Left cardiac atrium (tissue), 4 donors: ENCODE results near the gene RANBP3. TPM values are rescaled to one million over a fixed set of nuclear protein-coding genes. Genes with fewer than 3 reads are reported as not detected.
A peak's percentile ranks its signal among the peaks of the same experiment; 100 is the strongest.

ENCODE experiments used
- ATAC-seq, 2 donors: fragments of 200-7000 bp; cut with Tn5 transposase; one replicate each; pipeline ENCODE4 v1.9.1; 2020; ENCODE audit warnings: mild to moderate bottlenecking in 2 of 2, moderate library complexity in 2 of 2
- DNase-seq: peaks from one replicate; pipeline ENCODE4 v3.0.0-alpha.2; 2020
- intact Hi-C, 2 donors: fragments of 100-400 bp; cut with DNase I; formaldehyde crosslinking; loops; one replicate each; pipeline versions ENCODE4 v1.14.1 to v1.15.1; 2022 to 2023
- total RNA-seq, 2 donors: library from RNA; stranded (reverse); fragmentation: NEBNext Ultra II Directional; extraction: Animal tissue kit (Norgen Biotek cat#: 25700); gene quantifications; one replicate each; pipeline ENCODE4 v1.2.1, GENCODE V29; 2021
- donor health status: DM: no; HTN: yes; CAD: no.
- donor health status: DM: no; HTN: yes; CAD: no; lungs with severe emphysema.
- donor health status: DM: yes; HTN: yes; CAD: no.
- donor health status: Dilated cardiomyopathy.

Gene RANBP3
- total RNA-seq, 2 donors from 2014 or later: 44.7 to 52.7 TPM

DNA sequence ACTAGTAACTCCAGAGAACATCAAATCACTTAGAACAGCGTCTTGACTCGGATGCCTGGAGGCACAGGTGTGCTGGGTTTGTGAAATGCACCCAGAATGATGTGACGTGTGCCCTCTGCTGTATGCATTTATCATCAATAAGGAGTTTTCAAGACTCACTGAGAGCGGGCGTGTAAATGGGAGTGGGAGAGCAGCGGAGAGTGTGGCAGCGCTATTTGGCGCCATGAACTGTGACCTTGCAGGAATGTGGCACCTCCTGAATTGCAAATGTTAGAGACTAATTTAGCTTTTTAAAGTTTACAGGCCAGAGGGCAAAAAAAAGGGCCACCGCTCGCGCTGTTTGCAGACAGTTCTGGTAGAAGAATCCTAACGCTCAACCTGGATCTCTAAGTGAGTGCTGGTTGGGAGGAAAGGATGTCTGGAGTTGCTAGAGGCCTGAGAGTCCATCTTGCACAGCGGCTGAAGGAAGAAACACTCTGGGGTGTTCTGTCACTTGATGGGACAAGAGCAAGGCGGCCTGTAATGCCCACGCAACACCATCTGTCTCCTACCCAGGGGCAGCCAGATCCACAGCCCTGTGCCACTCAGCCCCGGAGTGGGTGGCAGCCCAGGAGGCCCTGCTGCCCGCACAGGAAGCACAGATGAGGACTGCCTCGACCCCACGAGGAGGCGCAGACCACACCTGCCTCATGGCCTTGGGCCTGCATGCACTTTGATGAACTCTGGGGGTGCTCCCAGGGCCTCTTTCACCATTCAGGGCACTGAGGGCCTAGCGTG is 19.7 kb downstream of the RANBP3 start:
- ATAC-seq (no peak), DNase-seq (no peak)
- intact Hi-C loops: no loop called here

DNA sequence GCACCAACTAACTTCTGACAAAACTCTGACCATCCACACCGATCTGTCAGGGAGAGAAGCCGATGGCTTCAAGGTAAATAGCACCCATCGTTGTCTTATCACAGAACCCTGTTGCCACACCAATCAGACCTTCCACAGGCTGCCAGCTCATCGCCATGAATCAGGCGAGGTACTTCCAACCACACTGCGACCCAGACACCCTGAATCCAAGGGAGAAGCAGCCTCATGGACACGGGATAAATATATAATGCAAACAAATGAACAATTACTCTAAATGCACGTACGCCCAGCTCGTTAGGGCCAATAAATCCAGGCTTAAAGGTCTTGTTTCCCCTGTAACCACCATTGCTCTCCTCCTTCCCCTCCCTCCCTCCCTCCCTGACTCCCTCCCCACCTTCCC is 20.8 kb downstream of the RANBP3 start:
- ATAC-seq (no peak), DNase-seq (no peak)
- intact Hi-C loops: no loop called here

DNA sequence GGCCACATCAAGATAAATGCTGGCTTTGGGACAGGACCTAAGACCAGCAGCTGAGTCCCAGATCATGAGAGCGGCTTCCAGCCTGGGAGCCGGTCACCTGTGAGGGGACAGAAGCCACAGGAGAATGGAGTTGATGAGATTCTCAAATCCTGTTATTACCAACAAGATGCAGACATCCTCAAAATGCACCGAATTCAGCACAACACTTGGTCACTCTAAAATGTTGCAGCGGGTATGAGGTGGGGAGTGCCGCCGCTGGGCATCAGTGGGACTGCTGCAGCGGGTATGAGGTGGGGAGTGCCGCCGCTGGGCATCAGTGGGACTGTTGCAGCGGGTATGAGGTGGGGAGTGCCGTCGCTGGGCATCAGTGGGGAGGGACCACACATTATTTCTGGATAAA is 21.2 kb downstream of the RANBP3 start:
- no peak for DNase-seq
- intact Hi-C loops: no loop called here

DNA sequence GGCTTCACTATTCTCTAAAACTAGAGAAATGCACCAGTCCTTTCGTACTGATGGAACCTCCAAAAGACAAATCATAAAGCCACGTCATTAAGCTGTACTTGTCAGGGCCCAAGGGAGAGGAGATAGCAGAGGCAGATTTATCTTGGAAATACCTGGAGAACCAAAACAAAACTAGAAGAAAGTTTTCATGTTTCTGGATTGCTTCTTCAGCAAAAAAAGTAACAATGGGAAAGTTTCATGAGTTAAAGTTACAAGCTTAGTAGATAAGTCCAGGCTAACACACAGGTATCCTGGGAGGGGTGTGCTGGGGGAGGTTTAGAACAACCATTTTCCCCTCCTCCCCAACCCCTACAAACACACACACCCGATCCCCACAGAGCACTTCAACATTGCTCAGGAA is 21.6 kb downstream of the RANBP3 start:
- ATAC-seq (no peak), DNase-seq (no peak)
- intact Hi-C loops: no loop called here

More for the DNA sequence above, 21.2 kb downstream of the RANBP3 start:
- no peak for ATAC-seq

DNA sequence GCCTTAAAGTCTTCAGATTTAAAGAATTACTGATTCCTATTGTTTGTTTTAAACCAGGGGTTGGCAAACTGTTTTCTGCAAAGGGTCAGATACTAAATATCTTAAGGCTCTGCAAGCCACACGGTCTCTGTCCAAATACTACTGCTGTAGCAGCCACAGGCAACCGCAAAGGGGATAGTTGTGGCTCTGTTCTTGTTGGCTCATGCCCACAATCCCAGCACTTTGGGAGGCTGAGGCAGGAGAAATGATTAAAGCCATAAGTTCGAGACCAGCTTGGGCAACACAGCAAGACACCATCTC is 22.4 kb downstream of the RANBP3 start:
- no peak for ATAC-seq
- intact Hi-C loops: no loop called here
- DNase-seq: no peak

DNA sequence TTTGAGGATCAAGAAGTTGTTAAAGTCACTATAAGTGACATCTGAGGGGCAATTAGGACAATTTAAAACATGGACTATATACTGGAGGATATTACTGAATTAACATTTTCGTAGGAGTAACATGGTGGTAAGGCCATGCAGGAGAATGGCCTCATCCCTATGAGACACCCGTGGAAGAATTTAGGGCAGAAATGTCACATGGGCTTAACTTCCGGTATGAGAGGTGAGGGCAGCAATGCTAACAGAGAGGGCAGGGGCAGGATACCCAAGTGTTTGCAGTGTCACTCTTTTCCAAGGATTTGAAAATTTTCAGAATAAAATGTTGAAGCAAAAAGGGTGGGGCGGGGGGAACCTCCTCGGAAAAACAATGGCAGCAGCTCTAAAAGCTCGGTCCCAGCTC is 23.6 kb downstream of the RANBP3 start:
- intact Hi-C loops: loop anchor here in 1 of 2 donors (5.0 kb wide), 1 partner anchor 42 kb away; the partner anchor contains the start of gene CAPS
- no peak for DNase-seq
- no peak for ATAC-seq

DNA sequence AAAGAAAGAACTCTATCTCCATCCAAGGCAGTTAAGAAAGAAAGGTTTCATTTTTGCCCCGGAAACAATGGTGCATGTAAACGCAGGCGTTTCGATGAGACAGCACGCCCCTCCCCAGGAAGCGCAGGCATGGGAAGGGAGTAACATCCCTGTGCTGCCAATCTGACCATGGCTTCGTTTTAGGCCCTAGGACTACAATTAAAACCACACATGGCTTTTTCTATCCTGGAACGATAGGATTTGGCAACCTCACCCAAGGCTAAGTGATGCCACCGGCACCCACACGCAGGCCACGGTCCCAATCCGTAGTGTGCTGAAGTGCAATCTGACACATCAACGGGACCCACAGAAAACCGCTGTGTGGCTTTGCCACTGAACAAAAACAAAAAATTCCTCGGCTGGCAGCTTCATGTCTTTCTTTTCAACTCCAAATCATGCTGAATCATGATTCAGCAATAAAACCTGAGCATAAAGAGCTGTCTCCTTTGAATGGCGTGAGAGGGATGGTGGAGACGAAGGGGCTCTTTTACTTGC is 24.2 kb downstream of the RANBP3 start:
- peak; percentile 3 to 14 for ATAC-seq
- intact Hi-C loops: loop anchor here in 1 of 2 donors (5.0 kb wide), 1 partner anchor 41 kb away; the partner anchor contains the start of gene CAPS

DNA sequence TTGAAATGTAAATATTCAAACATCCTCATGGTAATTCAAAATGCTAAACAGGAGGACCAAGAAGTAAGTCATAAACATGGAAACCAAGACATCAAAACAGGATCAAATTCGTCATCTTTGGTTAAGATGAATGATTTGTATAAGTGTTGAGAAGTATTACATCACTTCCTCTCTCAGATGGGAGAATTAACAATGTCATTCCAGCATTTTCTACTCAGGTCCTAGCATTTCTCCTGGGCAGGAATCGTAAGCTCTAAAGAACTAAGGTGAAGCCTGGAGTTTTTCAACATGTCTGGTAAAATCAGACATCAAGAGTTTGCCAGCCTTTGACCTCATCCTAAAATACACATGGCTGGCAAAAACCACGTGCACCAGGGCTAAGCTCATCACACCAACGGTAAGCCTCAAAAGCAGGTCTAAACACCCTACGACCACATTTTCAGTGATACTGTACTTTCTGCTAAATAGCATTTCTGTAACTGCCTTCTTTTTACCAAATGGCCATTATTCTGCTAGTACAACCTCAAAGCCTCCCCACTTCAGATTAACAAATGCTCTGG is 24.8 kb downstream of the RANBP3 start:
- no peak for DNase-seq
- intact Hi-C loops: loop anchor here in 1 of 2 donors (5.0 kb wide), 1 partner anchor 41 kb away; the partner anchor contains the start of gene CAPS
- ATAC-seq: no peak

More for the DNA sequence above, 24.2 kb downstream of the RANBP3 start:
- no peak for DNase-seq

DNA sequence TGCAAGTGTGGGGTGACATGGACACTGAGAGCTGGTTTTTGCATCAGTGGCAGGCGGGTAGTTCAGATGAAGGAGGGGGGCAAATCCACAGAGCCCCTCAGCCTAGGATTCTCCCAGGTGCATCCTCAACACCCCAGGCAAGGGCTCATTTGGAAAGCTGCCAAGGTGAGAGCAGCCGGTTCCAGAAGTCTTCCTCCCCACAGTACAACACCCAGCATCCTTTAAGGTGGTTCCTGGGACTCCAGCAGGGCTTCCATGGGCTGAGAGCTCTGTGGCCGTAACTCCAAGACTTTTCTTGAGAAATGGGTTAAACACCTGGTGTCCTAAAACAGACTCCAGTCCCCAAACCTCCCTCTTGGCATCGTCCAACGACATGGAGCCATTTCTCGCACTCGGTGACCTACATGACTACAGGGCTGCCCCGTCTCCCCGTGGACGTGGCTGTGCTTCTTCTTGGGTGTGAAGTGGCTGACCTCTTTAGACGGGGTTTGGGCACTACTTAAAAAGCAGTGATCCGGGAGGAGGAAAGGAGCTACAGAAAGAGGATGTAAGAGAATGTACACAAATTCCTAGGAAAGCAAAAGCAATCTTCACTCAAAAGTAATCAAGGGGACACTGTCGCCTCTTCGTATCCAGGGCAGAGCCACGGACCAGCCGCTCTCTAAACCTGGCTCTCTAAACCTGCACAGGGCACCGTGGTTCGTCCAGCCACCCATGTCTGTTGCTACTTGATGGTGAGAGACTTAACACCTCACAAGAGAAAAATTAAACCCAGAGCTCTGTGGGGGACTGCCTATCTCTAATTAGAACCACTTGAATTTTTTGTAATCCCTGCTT is 25.5 kb downstream of the RANBP3 start:
- DNase-seq (no peak), ATAC-seq (no peak)
- intact Hi-C loops: loop anchor here in 1 of 2 donors (5.0 kb wide), 1 partner anchor 40 kb away; the partner anchor contains the start of gene CAPS

DNA sequence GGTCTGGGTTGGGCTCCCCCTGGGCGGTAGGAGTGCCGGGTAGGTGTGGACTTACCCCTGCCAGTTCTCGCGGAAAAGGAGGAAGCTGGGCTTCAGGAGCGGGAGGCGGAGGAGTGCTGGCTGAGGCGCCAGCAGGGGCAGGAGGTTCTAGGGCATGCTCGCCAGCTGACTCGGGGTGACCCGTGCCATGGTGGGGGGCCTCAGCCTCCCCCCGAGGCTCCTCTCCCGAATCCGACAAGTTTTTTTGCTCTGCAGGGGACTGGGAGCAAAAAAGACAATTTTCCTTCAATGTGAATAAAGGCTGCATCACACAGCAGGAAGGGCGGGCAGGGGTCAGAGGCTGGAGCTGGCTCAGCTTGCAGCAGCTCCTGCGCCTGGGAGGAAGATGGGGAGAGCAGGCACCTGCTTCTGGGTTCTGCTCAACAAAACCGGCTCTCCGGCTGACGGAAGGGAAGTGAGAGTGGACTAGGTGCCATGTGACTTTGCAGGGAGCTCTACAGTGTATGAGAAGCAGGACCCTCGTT is 26.5 kb downstream of the RANBP3 start:
- ATAC-seq: peak in 1 of 2 donors; percentile 25
- peak; percentile 36 for DNase-seq

DNA sequence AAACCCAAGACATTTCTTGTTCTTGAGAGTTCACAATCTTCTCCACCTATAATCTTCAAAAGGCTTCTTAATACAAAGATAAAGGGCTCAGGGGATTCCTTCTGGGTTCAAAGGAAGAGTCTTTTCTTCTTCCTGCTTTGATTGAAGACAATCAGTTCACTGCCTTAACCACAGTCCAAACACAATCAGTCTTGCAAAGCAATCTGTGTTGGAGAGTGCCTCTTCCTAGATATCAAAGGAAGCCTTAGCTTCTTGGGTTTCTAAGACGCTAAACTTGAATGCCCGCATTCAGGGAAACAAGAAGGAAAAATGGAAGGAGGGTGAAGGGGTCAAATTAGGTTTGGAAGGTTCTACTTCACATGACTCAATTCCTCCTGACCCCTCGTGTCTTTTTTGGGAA is 27.2 kb downstream of the RANBP3 start:
- ATAC-seq (no peak), DNase-seq (no peak)
- intact Hi-C loops: loop anchor here in 1 of 2 donors (5.0 kb wide), 1 partner anchor 38 kb away; the partner anchor contains the start of gene CAPS

More for the DNA sequence above, 26.5 kb downstream of the RANBP3 start:
- intact Hi-C loops: loop anchor here in 1 of 2 donors (5.0 kb wide), 1 partner anchor 39 kb away; the partner anchor contains the start of gene CAPS

DNA sequence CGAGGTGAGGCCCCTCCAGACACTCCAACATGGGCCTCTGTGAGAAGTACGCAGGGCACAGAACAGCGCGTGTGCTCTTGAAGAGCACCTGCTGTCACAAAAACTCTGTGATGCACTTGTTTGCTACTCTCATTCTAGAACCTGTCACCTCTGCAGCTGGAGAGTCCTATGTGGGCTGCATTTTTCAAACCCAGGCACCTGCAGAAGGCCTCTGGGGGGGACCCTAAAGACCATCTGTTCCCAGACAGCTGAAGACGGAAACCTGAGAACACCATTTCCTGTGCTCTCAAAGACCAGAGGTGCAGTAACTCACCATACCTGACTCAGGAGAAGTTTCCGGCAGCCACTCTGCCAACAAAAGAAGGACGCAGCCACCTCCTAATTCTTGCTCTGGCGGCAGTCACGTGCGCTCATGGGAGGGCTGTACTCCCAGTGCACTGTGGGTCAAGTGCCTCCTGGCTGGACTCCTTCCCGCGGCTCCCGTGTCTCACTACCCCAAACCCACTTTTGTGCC is 28.1 kb downstream of the RANBP3 start:
- intact Hi-C loops: loop anchor here in 1 of 2 donors (5.0 kb wide), 1 partner anchor 38 kb away; the partner anchor contains the start of gene CAPS
- ATAC-seq (peak in 1 of 2 donors; percentile 8), DNase-seq (peak; percentile 38)

DNA sequence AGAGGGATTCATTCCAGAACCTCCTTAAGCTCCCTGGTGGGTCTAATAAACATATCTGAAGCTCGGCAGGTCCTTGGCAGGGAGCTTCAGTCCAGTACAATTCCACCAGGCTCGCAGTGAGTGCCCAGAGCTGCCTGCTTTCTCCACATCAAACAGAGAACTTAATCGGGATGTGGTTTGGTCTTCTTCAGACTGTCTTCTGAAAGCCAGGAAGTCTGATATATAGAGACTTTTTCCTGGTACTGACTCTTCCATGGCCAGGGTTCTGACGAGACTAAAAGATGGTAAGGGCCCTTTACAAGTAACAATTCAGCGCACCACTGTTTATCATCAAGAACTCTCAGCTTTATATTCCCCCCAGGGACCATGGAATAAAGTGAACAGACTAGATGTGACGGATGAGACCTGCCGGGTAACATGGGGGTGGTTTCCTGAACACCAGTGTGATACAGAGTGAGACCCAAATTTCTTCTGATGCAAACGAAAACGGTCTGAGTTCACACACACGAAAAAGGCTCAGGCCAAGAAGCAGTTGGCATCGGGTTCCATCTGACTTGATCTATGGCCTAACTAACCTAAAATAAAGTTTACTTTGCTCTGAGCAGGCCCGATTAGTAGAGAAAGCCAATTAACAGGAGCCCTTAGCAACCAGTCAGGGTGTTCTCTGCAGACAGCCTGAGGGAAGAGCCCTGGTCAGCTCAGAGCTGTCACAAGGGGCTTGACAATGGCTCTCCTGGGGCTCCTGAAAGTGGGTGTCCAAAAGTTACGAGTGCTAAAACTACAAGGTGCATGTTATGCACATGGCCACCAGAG is 29.0 kb downstream of the RANBP3 start:
- ATAC-seq (no peak), DNase-seq (no peak)
- intact Hi-C loops: no loop called here

DNA sequence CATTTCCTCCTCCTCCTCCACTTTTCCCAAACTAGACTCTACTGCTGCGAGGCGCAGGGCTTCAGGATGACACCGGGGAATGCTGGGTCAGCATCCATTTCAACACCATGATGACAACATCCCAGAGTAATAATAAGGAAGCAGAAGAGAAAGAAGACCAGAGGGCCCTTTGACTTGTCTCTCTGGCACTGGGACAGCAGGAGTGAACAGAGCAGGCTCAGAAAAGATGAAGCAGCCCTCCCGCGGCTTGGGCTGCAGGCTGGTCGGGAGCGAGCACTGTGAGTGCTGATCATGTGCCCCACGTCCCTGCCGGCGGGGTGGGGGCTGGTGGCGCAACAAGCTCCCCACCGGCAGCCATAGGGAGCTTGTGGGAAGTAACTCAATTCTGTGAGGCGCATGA is 30.5 kb downstream of the RANBP3 start:
- peak; percentile 75 for DNase-seq
- peak; percentile 60 to 71 for ATAC-seq
- intact Hi-C loops: no loop called here

DNA sequence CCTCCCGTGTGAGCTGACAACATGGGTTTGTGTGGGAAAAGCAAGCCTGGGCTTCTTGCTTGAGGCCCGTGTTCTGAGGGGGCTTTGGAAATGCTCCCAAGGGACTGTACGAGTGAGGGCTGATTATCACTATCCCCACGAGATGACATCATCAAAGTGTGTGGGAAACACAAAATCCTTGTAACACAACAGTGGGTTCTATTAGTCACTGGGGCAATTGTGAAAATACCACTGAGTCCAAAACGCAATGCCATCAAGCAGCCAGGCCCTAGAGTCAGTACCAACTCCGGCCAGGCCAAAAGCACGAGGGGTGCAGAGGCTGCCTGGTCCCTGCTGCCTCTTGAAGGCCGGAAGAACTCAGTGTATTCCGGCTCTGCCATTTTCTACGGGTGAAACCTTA is 34.3 kb downstream of the RANBP3 start:
- ATAC-seq: no peak
- no peak for DNase-seq
- intact Hi-C loops: no loop called here

DNA sequence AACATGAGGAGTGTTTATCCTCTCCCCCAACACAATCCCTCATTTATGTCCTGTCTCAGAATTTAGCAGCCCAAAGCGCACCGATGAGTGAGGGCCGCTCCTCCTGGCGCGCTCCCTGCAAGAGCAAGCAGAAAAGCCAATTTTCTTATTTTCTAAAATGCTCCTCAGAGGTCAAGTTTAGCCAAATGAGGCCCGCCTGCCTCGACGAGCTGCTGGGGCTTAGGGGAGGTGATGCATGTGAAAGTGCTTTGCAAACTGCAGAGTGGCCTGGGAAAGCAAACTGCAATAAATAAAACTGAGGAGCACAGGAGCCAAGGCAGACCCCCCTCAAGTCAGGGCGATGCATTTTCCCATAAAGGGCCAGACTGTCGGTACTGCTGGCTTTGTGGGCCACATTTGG is 34.9 kb downstream of the RANBP3 start:
- DNase-seq: no peak
- ATAC-seq: no peak
- intact Hi-C loops: no loop called here

DNA sequence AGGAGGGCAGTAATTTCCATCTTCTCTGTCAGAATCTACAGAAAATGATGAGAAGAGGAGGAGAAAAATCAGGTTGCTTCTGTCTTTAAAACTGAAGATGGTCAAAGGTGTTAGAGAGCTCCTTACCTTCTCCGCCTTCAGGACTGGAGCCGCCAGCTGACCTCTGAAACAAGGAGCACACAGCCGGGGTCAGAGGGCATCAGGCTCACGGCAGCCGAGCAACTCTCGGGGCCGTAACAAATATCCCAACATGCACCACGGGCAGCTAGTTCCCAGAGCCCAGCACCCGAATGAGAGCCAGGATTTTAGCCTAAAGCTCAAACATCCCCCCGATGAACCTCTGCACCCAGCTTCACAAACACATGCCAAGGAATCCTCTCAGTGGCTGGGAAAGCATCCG is 36.3 kb downstream of the RANBP3 start:
- intact Hi-C loops: no loop called here
- ATAC-seq (no peak), DNase-seq (no peak)
